Measurements from ENCODE around the gene PRKACG.
"Not testable (repeated sequence)": the region's sequence is repeated elsewhere in the genome, so short reads cannot be mapped to it uniquely, and the experiment has no call there.

Gene PRKACG

DNA sequence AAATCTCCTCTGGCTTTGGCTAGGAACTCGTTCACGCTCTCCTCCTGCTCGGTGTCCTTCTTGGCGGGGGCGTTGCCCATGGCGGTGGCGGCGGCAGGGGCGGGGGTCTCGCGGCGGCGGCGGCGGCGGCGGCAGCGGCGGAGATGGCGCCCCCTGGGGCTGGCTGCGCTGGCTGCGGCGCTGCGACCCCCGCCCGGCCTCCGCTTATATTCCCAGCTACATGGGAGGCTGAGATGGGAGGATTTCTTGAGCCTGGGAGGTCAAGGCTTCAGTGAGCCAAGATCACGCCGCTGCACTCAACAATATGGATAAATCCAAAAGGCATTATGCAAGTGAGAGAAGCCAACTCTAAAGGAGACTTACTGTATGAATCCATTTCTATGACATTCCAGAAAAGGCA lies at the start of gene PRKACG:
TSS of gene PRKACG (minus strand) at position 101 of the 400 bp plus-strand sequence. CDS start at position 80, 21 bp downstream.
- DNase-seq (ENCODE audit: low read depth, low spot score), result no peak

- no peak for DNase-seq (ENCODE audit: low read depth, low spot score)
These were observed 48.3 kb upstream of the PRKACG start for GRCh38 chr9:69062195-69062594.

DNA sequence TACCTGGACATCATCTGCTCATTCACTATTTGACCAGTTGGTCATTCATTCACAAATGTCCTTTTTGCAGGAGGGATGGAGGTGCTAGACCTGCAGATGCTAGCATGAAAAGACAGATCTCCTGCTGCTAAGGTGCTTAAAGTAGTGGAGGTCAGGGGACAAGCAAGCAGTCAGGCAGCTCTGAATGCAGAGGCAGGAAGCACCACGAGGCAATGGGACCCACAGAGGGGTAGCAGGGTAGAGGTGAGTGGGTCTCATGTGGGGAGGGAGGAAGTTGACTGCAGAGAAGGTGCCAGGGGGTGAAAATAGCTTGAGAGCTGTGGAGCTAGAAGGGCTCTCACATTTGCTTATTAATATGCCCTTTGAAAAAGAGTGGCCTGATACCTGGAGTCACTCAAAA lies 46.9 kb upstream of the PRKACG start:
- DNase-seq (ENCODE audit: low read depth, low spot score), result no peak

GRCh38 chr9:69058101-69058500 lies 44.2 kb upstream of the PRKACG start:
- no peak for DNase-seq (ENCODE audit: low read depth, low spot score)

- no peak for DNase-seq (ENCODE audit: low read depth, low spot score)
These were observed 42.4 kb upstream of the PRKACG start for GRCh38 chr9:69056191-69056815.

GRCh38 chr9:69054989-69055388 lies 41.1 kb upstream of the PRKACG start:
- DNase-seq (ENCODE audit: low read depth, low spot score), result no peak

DNA sequence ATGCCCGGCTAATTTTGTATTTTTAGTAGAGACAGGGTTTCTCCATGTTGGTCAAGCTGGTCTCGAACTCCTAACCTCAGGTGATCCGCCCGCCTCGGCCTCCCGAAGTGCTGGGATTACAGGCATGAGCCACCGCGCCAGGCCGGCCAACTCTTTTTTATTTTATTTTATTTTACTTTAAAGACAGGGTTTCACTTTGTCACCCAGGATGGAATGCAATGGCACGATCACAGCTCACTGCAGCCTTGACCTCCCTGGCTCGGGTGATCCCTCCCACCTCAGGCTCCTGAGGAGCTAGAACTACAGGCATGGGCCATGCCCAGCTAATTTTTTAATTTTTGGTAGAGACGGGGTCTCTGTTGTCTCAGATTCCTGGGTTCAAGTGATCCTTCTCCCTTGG lies 37.0 kb upstream of the PRKACG start:
- DNase-seq (ENCODE audit: low read depth, low spot score), result not testable (repeated sequence)

DNA sequence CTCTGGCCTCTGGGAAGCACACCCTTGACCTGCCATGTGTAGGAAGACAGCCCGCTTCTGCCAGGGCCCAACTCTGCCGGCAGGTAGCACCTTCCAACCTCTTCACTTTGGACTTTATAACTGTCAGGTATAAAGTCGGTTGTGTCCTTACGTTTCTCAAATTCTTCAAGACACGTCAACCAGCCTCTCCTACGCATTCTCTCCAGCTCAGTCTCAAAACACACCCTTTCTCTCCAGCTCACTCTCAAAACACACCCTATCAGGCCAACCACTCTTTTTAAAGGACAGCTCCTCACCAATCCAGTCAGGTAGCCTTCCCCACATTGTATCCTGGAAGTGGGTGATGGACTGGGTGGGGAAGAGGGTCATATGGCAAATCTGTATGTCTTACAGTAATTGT lies 35.2 kb upstream of the PRKACG start:
- DNase-seq (ENCODE audit: low read depth, low spot score), result no peak

GRCh38 chr9:69047371-69047770 lies 33.5 kb upstream of the PRKACG start:
- no peak for DNase-seq (ENCODE audit: low read depth, low spot score)

GRCh38 chr9:69046723-69047122 lies 32.8 kb upstream of the PRKACG start:
- no peak for DNase-seq (ENCODE audit: low read depth, low spot score)

DNA sequence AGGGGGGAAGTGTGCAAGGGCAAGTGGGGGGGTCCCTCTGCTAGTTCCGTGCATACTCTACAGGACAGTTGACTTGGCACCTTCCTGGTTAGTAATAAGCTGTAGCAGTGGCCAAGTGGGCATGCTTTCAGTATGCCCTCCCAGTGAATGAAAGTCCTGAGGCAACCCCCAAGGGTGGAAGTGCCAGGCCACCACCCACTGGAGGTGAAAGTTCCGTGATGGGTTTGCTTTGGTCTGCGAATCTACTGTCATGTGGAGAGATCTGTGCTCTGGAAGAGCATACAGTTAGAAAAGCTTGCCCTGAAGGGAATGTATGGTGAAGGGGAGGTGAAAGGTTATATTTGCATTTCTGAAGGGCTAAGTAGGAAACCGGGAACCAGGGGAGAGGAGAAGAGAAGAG lies 31.9 kb upstream of the PRKACG start:
- no peak for DNase-seq (ENCODE audit: low read depth, low spot score)

DNA sequence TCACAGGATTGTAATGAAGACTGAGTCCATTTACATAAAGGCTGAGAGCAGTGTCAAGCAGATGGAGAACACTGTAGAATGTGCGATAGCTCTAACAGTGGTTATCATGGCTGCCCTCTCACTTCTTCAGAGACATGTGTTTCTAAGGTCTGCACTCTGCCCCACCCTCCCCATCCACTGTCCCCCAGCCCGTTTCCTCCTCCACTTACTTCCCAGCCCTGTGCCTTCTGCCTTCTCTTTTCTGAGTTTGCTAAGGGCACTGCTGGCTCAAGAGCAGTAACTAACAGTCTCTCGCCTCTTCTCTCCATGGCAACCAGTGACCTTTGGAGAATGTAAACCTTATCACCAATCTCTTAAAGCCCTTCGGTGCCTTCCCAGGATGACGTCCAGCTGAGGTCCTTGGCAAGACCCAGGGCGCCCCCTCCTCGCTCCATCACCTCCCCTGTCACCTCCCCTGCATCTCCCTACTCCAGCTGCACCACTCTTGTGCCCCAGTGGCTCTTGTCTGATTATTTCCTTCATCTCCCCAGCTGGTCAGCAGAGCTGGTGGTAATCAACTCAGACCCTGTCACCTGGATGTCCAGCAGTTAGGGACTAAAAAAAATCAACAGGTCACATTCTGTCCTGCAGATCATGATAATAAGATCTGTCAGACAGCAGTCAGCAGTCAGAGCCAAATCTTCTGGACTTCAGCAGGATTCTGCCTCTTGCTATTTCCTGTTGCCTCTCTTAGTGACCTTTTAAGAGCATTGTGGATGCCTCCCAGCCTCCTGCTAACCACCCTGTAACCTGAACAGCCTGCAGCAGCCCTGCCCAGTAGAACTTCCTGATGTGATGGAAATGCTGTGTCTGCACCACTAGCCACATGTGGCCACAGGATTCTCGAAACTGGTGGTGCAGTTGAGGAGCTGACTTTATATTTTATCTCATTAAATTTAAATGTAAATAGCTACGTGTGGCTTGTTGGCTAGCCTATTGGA lies 30.6 kb upstream of the PRKACG start:
- peak; percentile 70 for DNase-seq (ENCODE audit: low read depth, low spot score)

GRCh38 chr9:69040646-69041045 lies 26.7 kb upstream of the PRKACG start:
- DNase-seq (ENCODE audit: low read depth, low spot score), result no peak

DNA sequence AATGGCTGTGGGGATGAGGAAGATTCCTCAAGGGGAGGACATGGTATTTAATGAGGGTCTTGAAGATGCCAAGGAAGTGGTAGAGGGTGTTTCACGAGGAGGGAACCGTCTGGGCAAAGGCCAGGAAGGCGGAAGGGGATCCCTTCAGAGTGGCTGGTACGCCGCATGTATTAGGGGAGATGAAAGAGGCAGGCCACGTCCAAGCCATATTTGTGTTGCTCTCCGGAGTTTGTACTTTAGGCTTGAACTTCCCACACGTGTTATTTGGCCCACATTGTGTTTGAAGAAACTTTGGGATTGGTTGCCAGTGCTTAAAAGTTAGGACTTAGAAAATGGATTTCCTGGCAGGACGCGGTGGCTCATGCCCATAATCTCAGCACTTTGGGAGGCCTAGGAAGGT lies 22.9 kb upstream of the PRKACG start:
- no peak for DNase-seq (ENCODE audit: low read depth, low spot score)

DNA sequence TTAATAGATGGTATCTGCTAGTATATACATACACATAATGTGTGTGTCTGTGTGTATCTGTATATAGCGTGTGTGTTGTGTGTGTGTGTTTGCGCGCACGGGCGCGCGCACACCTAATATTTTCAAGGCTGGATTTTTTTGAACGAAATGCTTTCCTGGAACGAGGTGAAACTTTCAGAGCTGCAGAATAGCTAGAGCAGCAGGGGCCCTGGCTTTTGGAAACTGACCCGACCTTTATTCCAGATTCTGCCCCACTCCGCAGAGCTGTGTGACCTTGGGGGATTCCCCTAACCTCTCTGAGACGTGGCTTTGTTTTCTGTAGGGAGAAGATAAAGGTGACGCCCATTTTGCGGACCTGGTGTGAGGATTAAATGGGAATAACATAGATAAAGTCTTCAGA lies 22.4 kb upstream of the PRKACG start:
- DNase-seq (ENCODE audit: low read depth, low spot score), result no peak

DNA sequence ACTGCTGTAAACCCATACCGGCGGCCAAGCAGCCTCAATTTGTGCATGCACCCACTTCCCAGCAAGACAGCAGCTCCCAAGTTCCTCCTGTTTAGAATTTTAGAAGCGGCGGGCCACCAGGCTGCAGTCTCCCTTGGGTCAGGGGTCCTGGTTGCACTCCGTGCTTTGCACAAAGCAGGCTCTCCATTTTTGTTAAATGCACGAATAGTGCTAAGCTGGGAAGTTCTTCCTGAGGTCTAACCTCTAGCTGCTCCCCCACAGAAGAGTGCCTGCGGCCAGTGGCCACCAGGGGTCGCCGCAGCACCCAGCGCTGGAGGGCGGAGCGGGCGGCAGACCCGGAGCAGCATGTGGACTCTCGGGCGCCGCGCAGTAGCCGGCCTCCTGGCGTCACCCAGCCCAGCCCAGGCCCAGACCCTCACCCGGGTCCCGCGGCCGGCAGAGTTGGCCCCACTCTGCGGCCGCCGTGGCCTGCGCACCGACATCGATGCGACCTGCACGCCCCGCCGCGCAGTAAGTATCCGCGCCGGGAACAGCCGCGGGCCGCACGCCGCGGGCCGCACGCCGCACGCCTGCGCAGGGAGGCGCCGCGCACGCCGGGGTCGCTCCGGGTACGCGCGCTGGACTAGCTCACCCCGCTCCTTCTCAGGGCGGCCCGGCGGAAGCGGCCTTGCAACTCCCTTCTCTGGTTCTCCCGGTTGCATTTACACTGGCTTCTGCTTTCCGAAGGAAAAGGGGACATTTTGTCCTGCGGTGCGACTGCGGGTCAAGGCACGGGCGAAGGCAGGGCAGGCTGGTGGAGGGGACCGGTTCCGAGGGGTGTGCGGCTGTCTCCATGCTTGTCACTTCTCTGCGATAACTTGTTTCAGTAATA lies 21.8 kb upstream of the PRKACG start, which contains the start of gene FXN:
TSS of gene FXN (plus strand) at position 315 of the 871 bp plus-strand sequence. CDS start at position 346, 31 bp downstream.
- peak; percentile 58 for DNase-seq (ENCODE audit: low read depth, low spot score)

GRCh38 chr9:69034071-69034470 lies 20.2 kb upstream of the PRKACG start:
- DNase-seq (ENCODE audit: low read depth, low spot score), result no peak

DNA sequence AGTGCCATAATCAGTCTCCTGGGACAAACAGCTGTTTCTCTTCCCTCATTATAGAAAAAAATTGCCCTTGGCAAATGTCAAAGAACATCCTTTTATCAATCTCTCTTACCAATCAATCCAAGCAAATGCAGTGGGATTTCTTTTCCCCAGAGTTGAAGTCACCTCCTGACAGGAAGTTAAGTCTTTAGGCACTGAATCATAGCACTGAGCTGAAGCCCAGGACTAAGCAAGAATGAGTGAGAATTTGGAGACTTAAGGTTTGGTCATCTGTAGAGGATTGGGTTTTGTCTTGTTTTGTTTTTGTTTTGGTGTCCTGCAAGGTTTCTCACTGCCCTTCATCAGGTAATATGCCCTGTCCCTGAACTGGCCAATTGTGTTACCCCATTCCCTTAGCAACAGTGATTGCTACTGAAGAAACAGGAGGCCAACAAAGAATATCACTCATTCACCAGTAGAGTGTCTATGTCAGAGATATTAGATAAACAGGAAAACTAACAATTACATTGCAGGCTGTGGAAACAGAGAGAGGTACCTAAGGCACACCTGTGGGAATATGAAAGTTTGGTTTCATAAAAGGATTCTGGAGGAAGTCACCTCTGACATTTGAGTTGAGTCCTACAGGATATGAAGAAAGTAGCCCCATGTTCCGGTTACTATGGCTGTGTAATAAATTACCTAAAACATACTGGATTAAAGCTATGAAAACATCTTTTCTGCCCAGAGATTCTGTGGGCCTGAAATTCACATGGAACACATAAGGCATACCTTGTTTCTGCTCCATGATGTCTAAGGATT lies 17.1 kb upstream of the PRKACG start:
- no peak for DNase-seq (ENCODE audit: low read depth, low spot score)

GRCh38 chr9:69029535-69029934 lies 15.6 kb upstream of the PRKACG start:
- DNase-seq (ENCODE audit: low read depth, low spot score), result no peak

DNA sequence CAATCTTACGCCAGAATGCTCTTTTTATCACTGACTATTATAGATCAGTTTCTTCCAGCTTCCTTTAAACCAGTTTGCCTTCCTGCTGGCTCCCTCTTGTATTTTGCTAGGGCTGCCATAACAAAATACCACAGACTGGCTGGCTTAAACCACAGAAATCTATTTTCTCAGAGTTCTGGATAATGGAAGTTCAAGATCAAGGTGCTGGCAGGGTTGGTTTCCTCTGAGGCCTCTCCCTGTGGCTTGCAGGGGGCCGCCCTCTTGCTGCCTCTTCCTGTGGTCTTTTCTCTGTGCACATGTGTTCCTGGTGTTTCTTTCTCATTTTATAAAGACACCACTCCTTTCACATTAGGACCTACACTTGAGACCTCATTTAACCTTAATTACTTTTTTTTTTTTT lies 14.8 kb upstream of the PRKACG start:
- no peak for DNase-seq (ENCODE audit: low read depth, low spot score)

Data from smooth muscle cell of the brain vasculature (primary cell).